Endothelial cell of umbilical vein (primary cell): ENCODE data around the gene LIMD2. TPM values are rescaled to one million over a fixed set of nuclear protein-coding genes. Genes with fewer than 3 reads are reported as not detected.
A peak's percentile ranks its signal among the peaks of the same experiment; 100 is the strongest.

Source experiments
- Bru-seq: library from RNA; stranded (reverse); fragments of 400-500 nt; gene quantifications from one replicate; lab custom pipeline; 2021; lab: Mats Ljungman, UMichigan
- BruChase-seq, 2 experiments: library from RNA; stranded (reverse); fragments of 400-500 nt; gene quantifications; one replicate each; lab custom pipeline; 2021; lab: Mats Ljungman, UMichigan
- BruUV-seq: library from RNA; stranded (reverse); fragments of 400-500 nt; replicated peaks from 2 replicates; lab custom pipeline; 2021; lab: Mats Ljungman, UMichigan
- CTCF ChIA-PET: fragments of 300-600, 350-600 bp; sonication (Branson Sonifier 250); formaldehyde crosslinking; loops from one replicate; lab custom pipeline; 2021; ENCODE audit warnings: antibody characterized with exemption, inconsistent platforms; lab: Charles Lee
- POLR2A ChIA-PET: fragments of 300-600, 350-600 bp; sonication (Branson Sonifier 250); formaldehyde crosslinking; loops from one replicate; lab custom pipeline; 2021; ENCODE audit warnings: antibody characterized with exemption, inconsistent platforms; lab: Charles Lee
- DNase-seq: peaks from one replicate; pipeline ENCODE4 v3.0.0-alpha.2; 2011; ENCODE audit warnings: low read depth, low spot score
- FAIRE-seq: peaks from 2 replicates; lab custom pipeline; 2011; peaks lifted over from hg19 to GRCh38; lab: Jason Lieb, UNC
- H2AFZ ChIP-seq: 2 replicates; pipeline ENCODE4 v1.6.0; 2012; ENCODE audit warnings: low read depth, low read length, control low read depth, inconsistent platforms
- H3K27ac ChIP-seq: 2 replicates; pipeline ENCODE4 v1.5.1; 2011; ENCODE audit warnings: low read depth, mild to moderate bottlenecking, control low read depth, low read length, moderate library complexity; ENCODE audit not compliant: insufficient read depth
- H3K27me3 ChIP-seq, 2 experiments: 2 replicates each; pipeline versions ENCODE4 v1.6.0 to v1.6.1; 2011; ENCODE audit warnings: low read length in 2 of 2, mixed read lengths in 1 of 2; ENCODE audit not compliant: control insufficient read depth in 2 of 2, insufficient read depth in 2 of 2
- H3K36me3 ChIP-seq, 2 experiments: 2 replicates in 1 of 2; 3 replicates in 1 of 2; pipeline ENCODE4 v1.5.1; 2011; ENCODE audit warnings: low read length in 2 of 2, mild to moderate bottlenecking in 1 of 2, moderate library complexity in 1 of 2; ENCODE audit not compliant: control insufficient read depth in 2 of 2, insufficient read depth in 2 of 2; ENCODE audit errors: extremely low read depth in 1 of 2
- H3K4me1 ChIP-seq: 3 replicates; pipeline ENCODE4 v1.5.1; 2011; ENCODE audit warnings: mild to moderate bottlenecking, low read length; ENCODE audit not compliant: control insufficient read depth, insufficient read depth; ENCODE audit errors: extremely low read depth
- H3K4me2 ChIP-seq: 2 replicates; pipeline ENCODE4 v1.6.1; 2011; ENCODE audit warnings: low read length, control low read depth, mixed read lengths; ENCODE audit not compliant: insufficient read depth
- H3K4me3 ChIP-seq, 3 experiments: fragments of 200-600 bp in 1 of 3; sonication (generic), shearing (Covaris generic) in 1 of 3; replicated peaks in 1 of 3; 2 replicates each; pipeline ENCODE4 v1.5.1; 2011 to 2016; ENCODE audit warnings: control low read depth in 3 of 3, low read length in 3 of 3, mild to moderate bottlenecking in 2 of 3, inconsistent platforms in 1 of 3, low read depth in 1 of 3, moderate library complexity in 1 of 3; ENCODE audit not compliant: insufficient read depth in 1 of 3
- H3K79me2 ChIP-seq: 2 replicates; pipeline ENCODE4 v1.6.0; 2012; ENCODE audit warnings: low read length, inconsistent platforms; ENCODE audit not compliant: control insufficient read depth, insufficient read depth
- H3K9ac ChIP-seq: replicated peaks from 2 replicates; pipeline ENCODE3; 2011; ENCODE audit warnings: low read length, control low read depth; ENCODE audit not compliant: insufficient read depth; ENCODE audit errors: extremely low read depth
- H3K9me1 ChIP-seq: replicated peaks from 3 replicates; pipeline ENCODE4 v1.6.0; 2011; ENCODE audit warnings: mild to moderate bottlenecking, low read length; ENCODE audit not compliant: control insufficient read depth, insufficient read depth; ENCODE audit errors: extremely low read depth
- H3K9me3 ChIP-seq: replicated peaks from 2 replicates; pipeline ENCODE4 v1.5.1; 2012; ENCODE audit warnings: low read length, inconsistent platforms; ENCODE audit not compliant: control insufficient read depth, insufficient read depth
- H4K20me1 ChIP-seq: replicated peaks from 2 replicates; pipeline ENCODE3; 2011; ENCODE audit warnings: mild to moderate bottlenecking, low read length; ENCODE audit not compliant: control insufficient read depth, insufficient read depth; ENCODE audit errors: extremely low read depth
- EZH2 ChIP-seq: IDR thresholded peaks from 2 replicates; pipeline ENCODE4 v1.6.1; 2012; ENCODE audit warnings: borderline replicate concordance, low read depth, mild to moderate bottlenecking, moderate library complexity, low read length, inconsistent platforms; ENCODE audit not compliant: severe bottlenecking
- FOS ChIP-seq: IDR thresholded peaks from 2 replicates; pipeline ENCODE4 v1.6.1; 2011; ENCODE audit warnings: mild to moderate bottlenecking, low read length, moderate library complexity, borderline replicate concordance; ENCODE audit not compliant: insufficient read depth
- GATA2 ChIP-seq: IDR thresholded peaks from 2 replicates; pipeline ENCODE4 v1.7.0; 2011; ENCODE audit warnings: low read depth, mild to moderate bottlenecking, moderate library complexity, mixed read lengths, low read length; ENCODE audit not compliant: insufficient read length, insufficient read depth
- JUN ChIP-seq: IDR thresholded peaks from 2 replicates; pipeline ENCODE4 v1.6.1; 2011; ENCODE audit warnings: borderline replicate concordance, low read depth; ENCODE audit not compliant: insufficient read length, insufficient read depth
- POLR2A ChIP-seq: IDR thresholded peaks from 2 replicates; pipeline ENCODE4 v1.6.1; 2012; ENCODE audit warnings: low read depth, mild to moderate bottlenecking, control low read depth, low read length
- POLR2AphosphoS5 ChIP-seq: IDR thresholded peaks from 2 replicates; pipeline ENCODE4 v1.6.1; 2012; ENCODE audit warnings: low read depth, mild to moderate bottlenecking, control low read depth, low read length, moderate library complexity; ENCODE audit not compliant: insufficient read depth
- dilution Hi-C: fragments of 300-500 bp; cut with MboI; formaldehyde crosslinking; loops from one replicate; pipeline ENCODE4 v1.15.0; 2019; ENCODE audit warnings: low sequenced_read_pairs; ENCODE audit not compliant: extremely low pct_ligation_motif_present
- intact Hi-C: fragments of 100-400 bp; cut with micrococcal nuclease; formaldehyde crosslinking; loops from one replicate; pipeline ENCODE4 v1.10.0; 2022
- long read RNA-seq: library from polyadenylated mRNA; stranded (forward); transcript quantifications from one replicate; pipeline ENCODE4 v2.0.0, GENCODE V29; 2021
- polyA minus RNA-seq, 3 experiments: library from RNA; depleted of rRNA, polyadenylated mRNA; stranded (reverse); fragments of >200 nt; gene quantifications; 1 replicate in 1 of 3; 2 replicates in 2 of 3; pipeline ENCODE4 v1.2.3, GENCODE V29; 2011
- polyA plus RNA-seq, 4 experiments: library from polyadenylated mRNA; depleted of rRNA in 3 of 4; stranded (reverse) in 3 of 4; unstranded in 1 of 4; fragments of >200 nt; gene quantifications; 2 replicates each; pipeline versions ENCODE4 v1.2.1 to v1.2.3, GENCODE V29; 2011 to 2012; ENCODE audit warnings: missing spikeins in 1 of 4
- total RNA-seq: library from RNA; stranded (reverse); gene quantifications from 2 replicates; pipeline ENCODE4 v1.2.3, GENCODE V29; 2021

LIMD2 gene
- 69.0 TPM in 2 replicates for total RNA-seq
- polyA plus RNA-seq = 83.9 and 99.9 TPM in 2 replicates
- 49.3 and 79.2 TPM in 2 replicates for polyA plus RNA-seq (2011; cell fraction: cytosol; rRNA removed)
- 178 and 208 TPM in 2 replicates for polyA plus RNA-seq (2011; cell fraction: nucleus; rRNA removed)
- polyA plus RNA-seq (2012) = 39.9 and 71.5 TPM in 2 replicates
- 19.3 and 23.6 TPM in 2 replicates for polyA minus RNA-seq
- not detected for polyA minus RNA-seq (2011; cell fraction: cytosol; rRNA and poly(A)+ RNA removed)
- 13.0 and 34.0 TPM in 2 replicates for polyA minus RNA-seq (2011; cell fraction: nucleus; rRNA and poly(A)+ RNA removed)
- percentile 50 among the genes with signal in this experiment for Bru-seq, nascent RNA
- percentile 68 among the genes with signal in this experiment for BruChase-seq, experiment 1, labeled RNA remaining after a 6-hour chase
- percentile 55 among the genes with signal in this experiment for BruChase-seq, experiment 2, labeled RNA remaining after a 2-hour chase
- long read RNA-seq, transcript LIMD2-208 (4 exons, 709 nt) = minor isoform, 6 of 205 reads
- long read RNA-seq, transcript LIMD2-201 (5 exons, 3,193 nt) = major isoform, 158 of 205 reads
- long read RNA-seq, partial matches to known transcripts = 13 of 205 reads
- long read RNA-seq, other reads (novel, unspliced or antisense) = 16 of 205 reads

- FAIRE-seq (no peak), DNase-seq (peak; percentile 54)
- intact Hi-C loops (loop anchor here (1.0 to 2.0 kb wide), 2 partner anchors 41 to 135 kb away; partner anchors contain the start of gene STRADA), dilution Hi-C loops (no loop called here)
- Histone ChIP-seq H3K9ac (peak within 1 kb of the TSS; percentile 69), H3K79me2 (peaks cover 9% of the 10 kb centered on the region), H3K9me3 (no peaks in the 10 kb centered on the region), H4K20me1 (no peaks in the 10 kb centered on the region), H3K4me2 (peak within 1 kb of the TSS; percentile 48), H3K4me3 (peak within 1 kb of the TSS; percentile 27 to 61 (median 42)), H3K9me1 (no peaks in the 10 kb centered on the region), H3K4me1 (peaks cover 20% of the 10 kb centered on the region), H3K36me3 (peaks cover 0 to 11% of the 10 kb centered on the region in 2 experiments), H3K27me3 (no peaks in the 10 kb centered on the region), H2AFZ (peak within 1 kb of the TSS; percentile 71), H3K27ac (peak within 1 kb of the TSS; percentile 77)
- ChIA-PET POLR2A (no interaction called here), CTCF (interaction anchor here (2.6 kb wide), 1 partner anchor 24 kb away, joined by 12 read pairs; no protein-coding TSS in a partner anchor)
- TF ChIP-seq EZH2 = no peak
- peak; percentile 41 for TF ChIP-seq POLR2A
- TF ChIP-seq GATA2 = no peak
- TF ChIP-seq FOS = no peak
- no peak for TF ChIP-seq JUN
- peak; percentile 57 for TF ChIP-seq POLR2AphosphoS5
- BruUV-seq = no TSS peak
These were observed at the start of gene LIMD2 for GRCh38 chr17:63699638-63700527. Gene LIMD2, minus strand, starts transcription at chr17:63700125. Its CDS starts 827 bp downstream, at chr17:63699298.
